Tibial artery (tissue), 4 donors: ENCODE data around the gene ZNF32.
A peak's percentile ranks its signal among the peaks of the same experiment; 100 is the strongest.
"Not testable (repeated sequence)": the region's sequence is repeated elsewhere in the genome, so short reads cannot be mapped to it uniquely, and the experiment has no call there.

Experiments
- DNase-seq, 2 donors: peaks; one replicate each; pipeline ENCODE4 v3.0.0-alpha.2; 2019
- H3K27ac ChIP-seq, 2 donors: fragments of 200-600 bp; sonication (generic) in 1 of 2; 1 replicate in 1 of 2; 2 replicates in 1 of 2; pipeline ENCODE4 v1.5.1; 2018 to 2019; ENCODE audit warnings: mild to moderate bottlenecking in 1 of 2
- H3K27me3 ChIP-seq, 2 donors: fragments of 200-600 bp; sonication (generic) in 1 of 2; one replicate each; pipeline versions ENCODE4 v1.5.1 to v1.6.0; 2016 to 2019
- H3K36me3 ChIP-seq, 3 donors: fragments of 200-600 bp; sonication (generic) in 2 of 3; one replicate each; pipeline ENCODE4 v1.5.1; 2016 to 2019; ENCODE audit warnings: mild to moderate bottlenecking in 2 of 3
- H3K4me1 ChIP-seq, 4 donors: fragments of 200-600 bp; sonication (generic) in 2 of 4; 1 replicate in 3 of 4; 2 replicates in 1 of 4; pipeline ENCODE4 v1.5.1; 2016 to 2019
- H3K4me3 ChIP-seq, 2 donors: fragments of 200-600 bp; sonication (generic) in 1 of 2; 1 replicate in 1 of 2; 2 replicates in 1 of 2; pipeline ENCODE4 v1.5.1; 2018 to 2019; ENCODE audit warnings: mild to moderate bottlenecking in 2 of 2
- H3K9me3 ChIP-seq, 3 donors: fragments of 200-600 bp; sonication (generic) in 1 of 3; one replicate each; pipeline ENCODE4 v1.5.1; 2016 to 2019
- CTCF ChIP-seq, 2 experiments: fragments of 200-600 bp in 1 of 2; fragments of 450-650 bp in 1 of 2; IDR thresholded peaks; one replicate each; pipeline ENCODE4 v1.5.1; 2017 to 2019; ENCODE audit warnings: antibody characterized with exemption in 2 of 2, mild to moderate bottlenecking in 1 of 2, moderate library complexity in 1 of 2
- intact Hi-C: fragments of 100-400 bp; cut with DNase I; formaldehyde crosslinking; loops from one replicate; pipeline ENCODE4 v1.15.0; 2023; ENCODE audit warnings: low total_unique reads

The ZNF32 gene

GRCh38 chr10:43616697-43617370 is 31.8 kb downstream of the ZNF32 start:
- H3K4me1 ChIP-seq: no peaks in the 10 kb centered on the region
- peaks cover 0 to 26% (median 7%) of the 10 kb centered on the region in 3 donors for H3K9me3 ChIP-seq
- no peak for TF ChIP-seq CTCF (IDR thresholded peaks at IDR 0.05)
- H3K27ac ChIP-seq: no peak overlapping the region
- H3K4me3 ChIP-seq: no peak overlapping the region
- intact Hi-C loops: no loop called here
- H3K36me3 ChIP-seq: peaks cover 38 to 46% (median 42%) of the 10 kb centered on the region in 3 donors
- H3K27me3 ChIP-seq: no peaks in the 10 kb centered on the region
- no peak for DNase-seq

GRCh38 chr10:43610636-43611035 is 38.0 kb downstream of the ZNF32 start:
- H3K4me1 ChIP-seq: peaks cover 0 to 10% (median 4%) of the 10 kb centered on the region in 4 donors
- no peak for TF ChIP-seq CTCF (IDR thresholded peaks at IDR 0.05)
- intact Hi-C loops: no loop called here
- DNase-seq: no peak
- H3K27ac ChIP-seq: no peak overlapping the region
- peaks cover 0 to 4% (median 0%) of the 10 kb centered on the region in 3 donors for H3K9me3 ChIP-seq
- no peaks in the 10 kb centered on the region for H3K27me3 ChIP-seq
- peaks cover 26 to 46% (median 43%) of the 10 kb centered on the region in 3 donors for H3K36me3 ChIP-seq
- H3K4me3 ChIP-seq: no peak overlapping the region

GRCh38 chr10:43607199-43607573 is 41.5 kb downstream of the ZNF32 start:
- H3K4me1 ChIP-seq: peaks cover 0 to 10% (median 4%) of the 10 kb centered on the region in 4 donors
- peak overlapping the region; percentile 61 to 99 for H3K4me3 ChIP-seq
- H3K9me3 ChIP-seq: peaks cover 0 to 4% (median 0%) of the 10 kb centered on the region in 3 donors
- DNase-seq: no peak
- H3K27me3 ChIP-seq: no peaks in the 10 kb centered on the region
- intact Hi-C loops: no loop called here
- H3K36me3 ChIP-seq: peaks cover 0 to 23% (median 22%) of the 10 kb centered on the region in 3 donors
- TF ChIP-seq CTCF (IDR thresholded peaks at IDR 0.05): no peak
- H3K27ac ChIP-seq: peak overlapping the region; percentile 55 to 86

GRCh38 chr10:43606323-43607198 is 42.1 kb downstream of the ZNF32 start, which contains the start of gene ZNF485:
Gene ZNF485, plus strand, starts transcription at chr10:43606438. Its CDS starts 613 bp downstream, at chr10:43607051.
- DNase-seq: peak; percentile 62 to 74
- Histone ChIP-seq H3K4me3 (peak within 1 kb of the TSS; percentile 61 to 99), H3K4me1 (peaks cover 0 to 10% (median 4%) of the 10 kb centered on the region in 4 donors), H3K27ac (peak within 1 kb of the TSS; percentile 55 to 86), H3K36me3 (peaks cover 0 to 22% (median 20%) of the 10 kb centered on the region in 3 donors), H3K27me3 (no peaks in the 10 kb centered on the region), H3K9me3 (peaks cover 0 to 4% (median 0%) of the 10 kb centered on the region in 3 donors)
- no peak for TF ChIP-seq CTCF (IDR thresholded peaks at IDR 0.05)
- intact Hi-C loops: no loop called here

- peaks cover 0 to 10% (median 4%) of the 10 kb centered on the region in 4 donors for H3K4me1 ChIP-seq
- no peaks in the 10 kb centered on the region for H3K27me3 ChIP-seq
- intact Hi-C loops: no loop called here
- peaks cover 0 to 16% (median 13%) of the 10 kb centered on the region in 3 donors for H3K36me3 ChIP-seq
- H3K4me3 ChIP-seq: peak overlapping the region; percentile 61 to 99
- no peak for DNase-seq
- no peak for TF ChIP-seq CTCF (IDR thresholded peaks at IDR 0.05)
- H3K27ac ChIP-seq: peak overlapping the region; percentile 55 to 86
- H3K9me3 ChIP-seq: no peaks in the 10 kb centered on the region
Observed at GRCh38 chr10:43605850-43606322, 42.8 kb downstream of the ZNF32 start.

- intact Hi-C loops, H3K9me3 ChIP-seq: not testable (repeated sequence)
Observed at GRCh38 chr10:43601576-43601975, 47.1 kb downstream of the ZNF32 start.

More at GRCh38 chr10:43601576-43601975, 47.1 kb downstream of the ZNF32 start:
- not testable (repeated sequence) for H3K27me3 ChIP-seq, H3K4me1 ChIP-seq, H3K36me3 ChIP-seq, H3K4me3 ChIP-seq, DNase-seq, H3K27ac ChIP-seq
